Eye (tissue), 1 donor: ENCODE measurements around the gene EPB41.
"Not testable (repeated sequence)": the region's sequence is repeated elsewhere in the genome, so short reads cannot be mapped to it uniquely, and the experiment has no call there.

Source experiments
- DNase-seq: peaks from one replicate; pipeline ENCODE4 v3.0.0-alpha.2; 2015

The EPB41 gene

GRCh38 chr1:29144178-29144577 is 229.8 kb downstream of the EPB41 start:
- DNase-seq, result no peak

GRCh38 chr1:29145739-29146437 is 231.5 kb downstream of the EPB41 start:
- DNase-seq, result no peak

- no peak for DNase-seq
Observed at GRCh38 chr1:29148656-29149491, 234.5 kb downstream of the EPB41 start.

- not testable (repeated sequence) for DNase-seq
Observed at GRCh38 chr1:29150346-29150745, 236.0 kb downstream of the EPB41 start.

- DNase-seq, result no peak
Observed at GRCh38 chr1:29152046-29152805, 237.9 kb downstream of the EPB41 start.

- DNase-seq, result peak; percentile 45
Observed at GRCh38 chr1:29156543-29157268, 242.3 kb downstream of the EPB41 start.

GRCh38 chr1:29157269-29157601 is 242.9 kb downstream of the EPB41 start:
- DNase-seq, result no peak

- DNase-seq, result no peak
Observed at GRCh38 chr1:29159773-29160172, 245.4 kb downstream of the EPB41 start.

- no peak for DNase-seq
Observed at GRCh38 chr1:29162025-29162424, 247.7 kb downstream of the EPB41 start.

GRCh38 chr1:29162476-29163138 is 248.2 kb downstream of the EPB41 start:
- DNase-seq, result no peak

- no peak for DNase-seq
Observed at GRCh38 chr1:29164588-29164987, 250.2 kb downstream of the EPB41 start.

GRCh38 chr1:29166291-29166878 is 252.0 kb downstream of the EPB41 start:
- DNase-seq, result no peak

- DNase-seq, result no peak
Observed at GRCh38 chr1:29167904-29168303, 253.5 kb downstream of the EPB41 start.
